ENCODE measurements around the gene A2M. TPM values are rescaled to one million over a fixed set of nuclear protein-coding genes. Genes with fewer than 3 reads are reported as not detected.

The A2M gene
- total and polyA plus RNA-seq, 2 of the 4 experiments (the other 2 are of a cell fraction): 1.1 to 3.2 TPM

DNA sequence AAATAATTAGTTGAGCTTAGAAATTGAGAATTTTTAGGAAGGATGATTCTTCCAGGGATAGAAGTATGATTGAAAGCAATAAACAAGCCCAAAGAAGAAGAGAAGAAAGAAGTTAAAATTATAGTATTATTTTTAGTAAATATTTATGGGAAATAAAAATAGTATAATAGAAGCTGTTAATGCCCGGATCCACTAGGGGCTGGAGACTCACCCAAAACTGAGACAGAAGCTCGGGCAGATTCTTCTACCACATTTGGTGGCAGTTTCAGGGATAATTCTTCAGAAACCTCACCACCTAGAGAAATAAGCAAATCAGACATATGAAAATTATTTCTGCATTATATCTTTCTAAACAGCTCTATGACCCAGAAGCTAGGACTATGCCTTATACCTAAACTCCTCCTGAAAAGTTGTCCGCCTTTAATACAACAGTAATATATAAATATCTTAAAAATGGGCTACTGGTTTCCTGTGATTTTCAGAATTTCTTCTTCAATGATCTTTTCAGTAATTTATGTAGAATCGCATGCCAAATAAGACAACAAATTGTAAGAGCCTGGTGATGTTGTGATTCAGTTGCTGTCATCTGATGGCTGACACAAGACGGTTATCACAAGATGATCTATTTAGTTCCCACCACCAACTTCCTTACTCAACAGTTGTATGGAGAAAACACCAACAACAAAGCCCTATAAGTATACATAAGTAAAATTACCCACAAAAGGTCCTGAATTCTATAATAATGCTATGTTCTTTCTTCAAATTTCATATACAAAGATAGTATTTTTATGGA lies 35.6 kb downstream of the A2M start:
- BruUV-seq (replicated peaks): no TSS peak
- H4K91ac ChIP-seq (ENCODE audit: insufficient read depth, low read depth, low read length): no peak overlapping the region
- H3K4me3 ChIP-seq (ENCODE audit: insufficient read depth, low read depth, low read length): no peak overlapping the region
- in situ Hi-C loops (cut with MboI; ENCODE audit: low sequenced_read_pairs): no loop called here
- H3K27ac ChIP-seq (ENCODE audit: insufficient read depth, low read length): no peak overlapping the region
- dilution Hi-C loops (cut with HindIII; ENCODE audit: low sequenced_read_pairs, unreplicated experiment): no loop called here
- no peaks in the 10 kb centered on the region for H3K9me3 ChIP-seq (ENCODE audit: control insufficient read depth, insufficient read depth, low read length)
- peaks cover 7% of the 10 kb centered on the region; the same call in 1 of the 2 replicates for H3K36me3 ChIP-seq (ENCODE audit: control insufficient read depth, insufficient read depth, low read length)
- POLR2A ChIA-PET (ENCODE audit: unreplicated experiment): no interaction called here
- H2BK5ac ChIP-seq (ENCODE audit: low read depth, low read length, poor library complexity, severe bottlenecking): no peak overlapping the region
- no peaks in the 10 kb centered on the region for H3K9me1 ChIP-seq (ENCODE audit: insufficient read depth, low read length)
- ATAC-seq (ENCODE audit: low read depth): no peak
- H3K27me3 ChIP-seq (ENCODE audit: control insufficient read depth, insufficient read depth, low read length): no peaks in the 10 kb centered on the region
- H3K4me1 ChIP-seq (ENCODE audit: control insufficient read depth, insufficient read depth, low read length): no peaks in the 10 kb centered on the region
- WGBS, 2 experiments (ENCODE audit: extremely low coverage in 2 of 2, insufficient read length in 1 of 2): no CpG with 5 or more reads among the region's 5 CpGs
- H3K9ac ChIP-seq (ENCODE audit: low read depth, low read length): no peak overlapping the region
- H3K4me2 ChIP-seq (ENCODE audit: low read depth, low read length): no peak overlapping the region
- no peak overlapping the region for H2BK20ac ChIP-seq (ENCODE audit: low read depth, low read length)
- H2BK120ac ChIP-seq (ENCODE audit: low read depth, low read length): no peak overlapping the region
- no peak overlapping the region for H3K4ac ChIP-seq (ENCODE audit: low read depth, low read length)
- no peak for DNase-seq
- no peak overlapping the region for H2AK5ac ChIP-seq (ENCODE audit: low read depth, low read length)
- H2AK9ac ChIP-seq (replicated peaks; ENCODE audit: low read depth, low read length, poor library complexity): no peak overlapping the region
- H3K14ac ChIP-seq (replicated peaks; ENCODE audit: low read depth, low read length): no peak overlapping the region
- H3K56ac ChIP-seq (ENCODE audit: extremely low read depth, insufficient read depth, low read length): no peak overlapping the region
- no peak overlapping the region for H4K5ac ChIP-seq (ENCODE audit: low read depth, low read length)
- no peak overlapping the region for H2AFZ ChIP-seq (replicated peaks; ENCODE audit: low read length, poor library complexity)
- intact Hi-C loops (cut with micrococcal nuclease): no loop called here
- H2BK15ac ChIP-seq (ENCODE audit: low read depth, low read length): no peak overlapping the region
- H4K20me1 ChIP-seq (ENCODE audit: insufficient read depth, low read length): no peaks in the 10 kb centered on the region
- no peak overlapping the region for H3K23ac ChIP-seq (ENCODE audit: low read depth, low read length)
- CTCF ChIA-PET: interaction anchor here (1.7 kb wide), 1 partner anchor 16 kb away, joined by 5 read pairs; no protein-coding TSS in a partner anchor
- no peak overlapping the region for H4K8ac ChIP-seq (ENCODE audit: low read depth in 2 of 2, low read length in 2 of 2)
- no peak overlapping the region for H3K18ac ChIP-seq (ENCODE audit: low read depth, low read length)
- no peaks in the 10 kb centered on the region for H3K79me1 ChIP-seq (ENCODE audit: low read depth in 1 of 2, low read length in 2 of 2)
- TF ChIP-seq BHLHE40 (IDR thresholded peaks at IDR 0.05; ENCODE audit: low read depth, low read length): no peak
- TF ChIP-seq, protein P1, sequence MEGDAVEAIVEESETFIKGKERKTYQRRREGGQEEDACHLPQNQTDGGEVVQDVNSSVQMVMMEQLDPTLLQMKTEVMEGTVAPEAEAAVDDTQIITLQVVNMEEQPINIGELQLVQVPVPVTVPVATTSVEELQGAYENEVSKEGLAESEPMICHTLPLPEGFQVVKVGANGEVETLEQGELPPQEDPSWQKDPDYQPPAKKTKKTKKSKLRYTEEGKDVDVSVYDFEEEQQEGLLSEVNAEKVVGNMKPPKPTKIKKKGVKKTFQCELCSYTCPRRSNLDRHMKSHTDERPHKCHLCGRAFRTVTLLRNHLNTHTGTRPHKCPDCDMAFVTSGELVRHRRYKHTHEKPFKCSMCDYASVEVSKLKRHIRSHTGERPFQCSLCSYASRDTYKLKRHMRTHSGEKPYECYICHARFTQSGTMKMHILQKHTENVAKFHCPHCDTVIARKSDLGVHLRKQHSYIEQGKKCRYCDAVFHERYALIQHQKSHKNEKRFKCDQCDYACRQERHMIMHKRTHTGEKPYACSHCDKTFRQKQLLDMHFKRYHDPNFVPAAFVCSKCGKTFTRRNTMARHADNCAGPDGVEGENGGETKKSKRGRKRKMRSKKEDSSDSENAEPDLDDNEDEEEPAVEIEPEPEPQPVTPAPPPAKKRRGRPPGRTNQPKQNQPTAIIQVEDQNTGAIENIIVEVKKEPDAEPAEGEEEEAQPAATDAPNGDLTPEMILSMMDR (conservative IDR thresholded peaks at IDR 0.05; ENCODE audit: low read depth, low read length): no peak
- TF ChIP-seq USF2 (IDR thresholded peaks at IDR 0.05; ENCODE audit: low read depth, low read length): no peak
- no peak for TF ChIP-seq MXI1 (IDR thresholded peaks at IDR 0.05; ENCODE audit: borderline replicate concordance, low read depth, low read length)
- TF ChIP-seq RAD21 (IDR thresholded peaks at IDR 0.05; ENCODE audit: low read length): no peak
- no peak for TF ChIP-seq CEBPB (IDR thresholded peaks at IDR 0.05; ENCODE audit: low read depth, low read length)
- no peak for TF ChIP-seq POLR2A (IDR thresholded peaks at IDR 0.05; ENCODE audit: low read depth, low read length)
- no peak for TF ChIP-seq RCOR1 (IDR thresholded peaks at IDR 0.05; ENCODE audit: insufficient replicate concordance, low read length)
- no peak for TF ChIP-seq FOS (IDR thresholded peaks at IDR 0.05; ENCODE audit: low read depth, low read length)
- no peak for TF ChIP-seq NFE2L2 (IDR thresholded peaks at IDR 0.05; ENCODE audit: low read depth, low read length)
- TF ChIP-seq CHD1 (IDR thresholded peaks at IDR 0.05; ENCODE audit: low read depth, low read length): no peak
